ENCODE results near the gene CCDC149.
"Not testable (repeated sequence)": the region's sequence is repeated elsewhere in the genome, so short reads cannot be mapped to it uniquely, and the experiment has no call there.

The CCDC149 gene

GRCh38 chr4:24915121-24915922 lies 2.5 kb upstream of the CCDC149 start:
- no peak for DNase-seq

- no peak for DNase-seq
Observed at GRCh38 chr4:24914460-24914859, 1.6 kb upstream of the CCDC149 start.

DNA sequence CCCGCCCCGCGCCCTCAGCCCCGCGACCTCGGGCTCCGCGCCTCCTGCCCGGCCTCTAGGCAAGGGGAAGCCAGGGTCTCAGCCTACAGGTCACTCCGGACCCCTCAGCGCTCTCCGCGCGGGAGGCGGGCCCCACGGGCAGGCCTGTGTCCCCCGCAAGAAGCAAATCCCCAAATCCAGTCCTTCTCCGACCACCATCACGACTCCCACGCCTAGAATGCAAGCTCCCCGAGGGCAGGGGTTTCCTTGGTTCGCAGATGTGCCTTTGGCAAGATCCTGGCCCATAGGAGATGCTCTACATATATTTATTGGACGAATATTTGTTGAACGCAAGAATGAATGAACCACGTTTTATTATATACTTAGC lies 260 bp upstream of the CCDC149 start:
- no peak for DNase-seq

GRCh38 chr4:24910499-24910898 lies 2.3 kb downstream of the CCDC149 start:
- DNase-seq = no peak

- not testable (repeated sequence) for DNase-seq
Observed at GRCh38 chr4:24909606-24910005, 3.2 kb downstream of the CCDC149 start.

GRCh38 chr4:24897639-24898038 lies 15.2 kb downstream of the CCDC149 start:
- no peak for DNase-seq

DNA sequence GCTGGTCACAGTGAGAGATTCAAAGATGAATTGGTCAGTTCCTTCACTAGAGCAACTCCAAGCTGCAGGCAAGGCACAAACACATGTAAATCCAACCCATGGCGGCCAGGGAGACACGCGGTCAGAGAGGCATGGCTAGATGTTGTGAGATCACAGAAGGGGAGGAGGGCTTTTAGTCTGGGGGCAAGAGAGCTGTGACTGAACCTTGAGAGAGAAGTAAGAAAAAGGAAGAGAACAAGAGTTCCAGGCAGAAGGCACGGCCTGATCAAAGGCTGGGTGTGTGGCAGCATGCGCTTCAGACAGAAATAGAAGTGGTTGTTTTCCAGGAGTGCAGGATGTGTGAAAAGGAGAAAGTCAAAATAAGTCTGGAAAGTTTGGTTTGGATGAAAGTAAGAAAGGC lies 15.9 kb downstream of the CCDC149 start:
- DNase-seq = no peak

GRCh38 chr4:24896056-24896455 lies 16.8 kb downstream of the CCDC149 start:
- DNase-seq = no peak

GRCh38 chr4:24895461-24895860 lies 17.4 kb downstream of the CCDC149 start:
- DNase-seq = no peak

- DNase-seq = no peak
Observed at GRCh38 chr4:24894846-24895245, 18.0 kb downstream of the CCDC149 start.

GRCh38 chr4:24894243-24894642 lies 18.6 kb downstream of the CCDC149 start:
- DNase-seq = no peak

GRCh38 chr4:24892778-24893177 lies 20.1 kb downstream of the CCDC149 start:
- DNase-seq = no peak

DNA sequence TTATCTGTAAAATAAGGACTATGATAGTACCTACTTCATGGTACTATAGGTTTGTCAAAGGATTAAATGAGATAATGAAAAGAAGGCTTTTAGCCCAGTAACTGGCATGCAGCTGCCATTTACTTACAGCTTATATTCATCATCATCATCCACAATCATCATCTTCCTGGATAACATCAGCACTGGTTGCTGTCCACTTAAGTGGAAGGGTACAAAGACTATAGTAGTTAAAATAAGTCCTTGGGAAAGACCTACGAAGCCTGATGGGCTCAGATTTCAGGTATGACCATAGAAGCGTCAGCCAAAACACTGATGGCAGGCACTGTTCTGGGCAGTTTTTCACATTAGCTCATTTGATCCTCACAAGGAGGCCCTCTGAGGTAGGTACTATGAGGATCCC lies 20.6 kb downstream of the CCDC149 start:
- DNase-seq = no peak

DNA sequence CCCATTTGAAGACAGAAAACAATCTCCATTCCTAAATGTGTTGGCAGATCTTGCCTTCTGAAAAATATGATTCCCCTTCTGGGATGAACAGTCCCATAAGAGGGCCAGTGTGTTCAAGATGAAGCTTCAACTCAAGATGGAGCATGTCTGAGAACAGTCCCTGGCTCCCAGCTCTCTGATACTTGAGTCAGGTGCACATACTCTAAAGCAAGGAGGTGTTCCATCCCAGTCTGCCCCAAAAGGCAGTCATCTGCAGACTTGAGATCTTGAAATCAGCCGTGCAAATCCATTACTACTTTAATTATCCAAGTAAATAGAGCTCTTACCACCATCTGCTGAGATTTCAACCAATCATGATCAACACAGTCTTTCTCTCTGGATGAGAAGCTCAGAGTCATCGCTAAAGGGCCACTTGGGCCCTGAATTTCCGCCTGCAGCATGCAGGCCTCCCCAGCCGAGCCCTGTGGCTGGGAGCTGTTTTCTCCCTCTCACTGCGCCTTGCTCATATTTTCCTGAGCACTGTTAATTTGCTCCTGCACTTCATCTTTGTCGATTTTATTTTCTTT lies 22.2 kb downstream of the CCDC149 start:
- DNase-seq = no peak

GRCh38 chr4:24889991-24890390 lies 22.9 kb downstream of the CCDC149 start:
- DNase-seq = no peak

DNA sequence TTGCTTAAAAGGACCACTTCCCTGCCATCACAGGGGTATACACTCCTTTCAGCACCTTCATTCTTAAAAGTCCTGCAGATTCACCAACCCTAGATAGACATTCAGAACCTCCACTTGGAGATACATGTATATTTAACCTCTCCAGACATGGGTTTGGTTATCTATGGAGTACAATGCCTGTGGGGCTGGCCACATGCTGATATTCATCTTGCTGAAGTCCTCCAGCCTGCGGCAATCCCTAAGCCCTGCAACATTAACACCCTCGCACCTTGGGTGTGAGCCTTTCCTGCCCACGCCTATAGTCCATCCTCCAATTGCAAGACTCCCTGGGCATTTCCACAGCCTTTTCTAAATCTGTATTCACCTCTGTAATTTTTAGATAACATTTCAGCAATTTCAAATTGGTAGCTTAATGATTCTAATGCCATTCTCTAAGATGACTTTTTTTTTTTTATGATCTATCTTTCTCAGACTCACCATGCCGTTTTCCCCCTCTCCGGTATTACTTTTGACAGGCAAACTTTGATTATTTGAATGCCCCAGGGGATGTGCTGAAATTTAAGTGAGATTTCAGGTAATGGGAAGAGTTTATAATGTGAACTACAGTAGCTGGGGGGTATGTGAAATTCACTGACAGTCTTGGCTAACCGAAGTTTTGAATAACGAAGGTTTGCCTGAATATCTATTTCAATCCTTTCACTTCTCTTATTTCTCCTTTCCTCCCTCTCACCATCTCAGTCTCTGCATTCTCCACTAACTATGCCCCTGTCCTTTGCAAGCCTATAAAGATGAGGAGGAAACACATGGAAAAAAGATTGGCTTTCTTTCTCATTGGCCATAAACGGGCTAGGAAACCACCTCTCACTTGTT lies 24.1 kb downstream of the CCDC149 start:
- no peak for DNase-seq

DNA sequence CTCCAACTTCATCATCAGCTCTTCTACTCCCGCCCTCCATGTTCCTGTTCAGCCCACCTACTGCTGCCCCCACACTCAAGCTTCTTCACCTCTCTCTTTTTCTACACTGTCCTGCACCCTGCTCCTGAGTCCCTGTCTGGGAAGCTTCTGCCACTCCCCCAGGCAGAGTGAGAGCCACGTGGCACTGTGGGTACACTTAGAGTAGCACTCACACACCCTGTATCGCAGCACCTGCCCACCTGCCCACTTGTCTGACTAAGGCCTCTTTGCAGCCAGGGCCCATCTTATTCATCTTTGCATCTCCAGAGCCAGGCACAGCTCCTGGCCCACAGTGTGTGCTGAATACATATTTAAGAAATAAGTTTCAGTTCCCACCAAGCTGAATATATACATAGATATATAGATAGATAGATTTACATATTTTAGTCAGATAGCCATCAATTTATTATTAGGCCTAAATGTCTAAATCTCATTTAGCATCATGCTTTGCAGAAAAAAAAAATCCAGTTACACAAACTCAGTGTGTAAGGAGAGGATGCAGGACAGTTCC lies 24.9 kb downstream of the CCDC149 start:
- DNase-seq = no peak

DNA sequence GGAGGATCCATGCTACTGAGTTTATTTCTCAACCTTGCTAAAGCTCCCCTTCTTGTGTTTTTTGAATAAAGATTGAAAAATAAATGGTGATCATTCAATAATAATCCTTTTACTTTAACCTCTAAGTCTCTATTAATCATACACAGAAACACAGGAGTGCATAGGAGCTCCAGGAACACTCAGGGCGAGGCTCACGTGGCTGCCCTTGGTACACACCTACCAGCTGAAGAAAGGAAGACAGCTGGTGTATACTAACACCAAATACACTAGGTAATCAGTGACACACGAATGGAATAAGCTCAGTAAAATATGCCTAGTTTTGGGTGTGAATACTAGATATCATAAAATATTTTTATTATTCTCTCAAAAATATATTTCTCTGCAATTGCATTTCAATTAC lies 26.2 kb downstream of the CCDC149 start:
- DNase-seq = no peak

GRCh38 chr4:24885342-24885741 lies 27.5 kb downstream of the CCDC149 start:
- no peak for DNase-seq

DNA sequence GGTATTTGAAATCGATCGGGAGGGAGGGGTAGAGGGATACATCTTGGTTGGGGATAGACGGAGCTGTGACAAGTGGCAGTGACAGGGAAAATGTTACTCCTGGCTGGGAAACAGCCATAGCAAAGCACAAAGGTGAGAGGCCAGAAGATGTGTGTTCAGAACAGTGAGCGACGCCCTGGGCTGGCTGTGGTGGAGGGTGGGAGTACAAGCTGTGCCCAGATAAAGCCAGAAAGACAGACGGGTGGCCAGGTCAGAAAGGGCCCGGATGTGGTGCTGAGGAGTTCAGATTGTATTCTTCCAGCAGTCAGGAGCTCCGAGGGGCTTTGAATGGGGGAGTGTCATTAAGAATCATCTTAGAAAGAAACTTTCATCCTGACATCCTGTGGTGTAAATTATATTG lies 27.9 kb downstream of the CCDC149 start:
- DNase-seq = no peak

GRCh38 chr4:24881508-24882196 lies 31.2 kb downstream of the CCDC149 start:
- DNase-seq = no peak

DNA sequence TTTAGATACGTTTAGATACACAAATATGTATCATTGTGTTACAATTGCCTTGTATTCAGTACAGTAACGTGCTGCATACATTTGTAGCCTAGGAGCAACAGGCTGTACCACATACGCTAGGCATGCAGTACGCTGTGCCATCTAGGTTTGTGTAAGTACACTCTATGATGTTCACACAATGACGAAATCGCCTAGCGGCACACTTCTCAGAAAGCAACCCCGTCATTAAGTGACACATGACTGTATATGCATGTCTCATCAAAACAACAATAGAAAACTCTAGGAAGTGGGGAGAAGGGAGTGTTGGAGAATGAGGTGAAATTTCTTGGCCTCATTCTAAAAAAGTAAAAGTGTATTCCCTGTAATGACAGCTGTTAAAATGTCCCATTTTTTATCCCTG lies 32.7 kb downstream of the CCDC149 start:
- peak in 1 of 2 donors; percentile 9 for DNase-seq

GRCh38 chr4:24878636-24879016 lies 34.2 kb downstream of the CCDC149 start:
- no peak for DNase-seq

All from CD4-positive, alpha-beta T cell treated with Interleukin-1 beta for 1 hour (primary cell).